HG03432 (cell line): Measurements from ENCODE around the gene SLC38A3.

Source experiments
- ATAC-seq: cut with Tn5 transposase; IDR thresholded peaks from one replicate; pipeline ENCODE4 v1.9.1; 2021; ENCODE audit warnings: mild to moderate bottlenecking, moderate library complexity; ENCODE audit not compliant: unreplicated experiment

SLC38A3 gene

DNA sequence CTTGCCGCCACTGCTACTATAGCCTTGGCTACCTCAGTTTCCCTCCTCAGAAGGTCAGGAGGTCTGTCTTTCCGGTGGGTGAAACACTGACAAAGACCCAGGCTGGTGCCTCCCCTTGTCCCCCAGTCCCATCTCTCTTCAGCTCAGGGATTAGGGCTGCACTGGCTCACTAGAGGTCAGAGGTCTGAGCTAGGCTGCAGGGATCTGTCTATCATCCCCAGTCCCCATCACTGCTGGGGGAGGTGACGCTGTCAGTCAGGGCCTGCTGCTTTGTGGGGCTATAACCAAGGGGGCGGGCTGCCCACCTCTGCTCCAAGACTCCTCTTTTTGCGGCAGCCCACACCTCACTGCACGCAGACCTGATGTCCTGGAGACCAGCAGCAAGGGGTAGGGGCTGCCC, 36.3 kb upstream of the SLC38A3 start:
- ATAC-seq, result no peak

DNA sequence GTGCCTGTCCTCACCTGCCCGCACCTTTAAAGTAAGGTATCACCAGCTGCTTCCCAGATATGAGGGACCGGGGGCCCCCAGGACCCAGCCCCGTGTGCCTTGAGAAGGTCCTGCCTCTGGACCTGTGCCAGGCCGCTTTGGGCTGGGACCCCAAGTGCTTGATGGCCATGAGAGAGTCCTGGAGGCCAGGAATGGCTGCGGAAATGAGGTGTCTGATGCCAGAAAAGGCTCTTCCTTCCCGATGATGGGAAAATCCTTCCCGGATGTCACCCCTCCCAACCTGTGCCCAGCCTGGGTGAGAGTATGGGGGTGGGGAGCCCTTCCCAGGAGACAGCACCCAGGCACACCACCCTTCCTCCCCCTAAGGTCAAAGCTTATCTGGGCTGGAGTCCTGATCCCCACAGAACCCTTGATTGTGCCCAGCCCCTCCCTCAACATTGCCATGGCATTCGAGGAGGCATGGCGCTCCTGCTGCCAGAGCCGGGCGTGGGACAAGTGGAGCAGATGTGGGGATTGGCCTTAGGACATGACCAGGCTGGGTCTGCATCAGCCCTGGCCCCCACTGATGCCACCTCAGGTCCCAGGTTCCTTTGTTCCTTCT, 35.7 kb upstream of the SLC38A3 start:
- ATAC-seq, result no peak

DNA sequence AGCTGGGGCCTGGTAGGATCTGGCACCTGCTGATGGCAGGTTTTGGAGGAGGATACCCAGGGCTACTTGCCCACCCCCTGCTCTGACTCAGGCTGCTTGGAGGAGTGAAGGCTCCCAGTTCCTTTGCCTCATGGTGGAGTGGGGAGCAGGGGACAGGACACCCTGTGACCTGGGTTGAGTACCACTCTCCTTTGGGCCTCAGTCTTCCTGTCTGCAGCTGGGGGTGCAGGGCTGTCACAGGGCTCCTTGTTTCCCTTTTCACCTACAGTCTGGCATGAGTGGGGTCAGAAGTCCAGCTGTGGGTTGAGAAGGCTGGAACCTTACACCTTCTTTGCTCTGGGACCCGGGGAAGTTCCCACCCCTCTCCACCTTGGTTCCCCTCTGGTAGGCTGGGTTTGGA, 35.2 kb upstream of the SLC38A3 start:
- ATAC-seq, result no peak

DNA sequence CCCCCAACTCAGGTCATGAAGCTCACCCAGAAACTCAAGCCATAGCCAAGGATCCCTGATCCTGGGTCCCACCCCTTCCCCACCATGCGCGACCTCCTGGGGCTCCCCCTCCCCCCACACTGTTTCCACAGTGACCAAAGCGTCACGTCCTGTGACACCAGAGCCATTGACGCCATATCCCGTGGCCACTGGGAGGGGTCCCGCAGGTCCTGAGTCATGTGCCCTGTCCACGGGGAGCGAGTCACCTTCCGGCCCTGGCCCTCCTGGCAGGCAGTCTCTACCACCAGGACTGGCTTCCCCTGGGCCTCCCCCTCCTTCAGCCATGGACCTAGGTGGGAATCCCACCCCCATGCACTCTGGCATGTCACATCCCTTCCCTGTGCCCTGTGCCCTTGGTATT, 34.4 kb upstream of the SLC38A3 start:
- ATAC-seq, result no peak

DNA sequence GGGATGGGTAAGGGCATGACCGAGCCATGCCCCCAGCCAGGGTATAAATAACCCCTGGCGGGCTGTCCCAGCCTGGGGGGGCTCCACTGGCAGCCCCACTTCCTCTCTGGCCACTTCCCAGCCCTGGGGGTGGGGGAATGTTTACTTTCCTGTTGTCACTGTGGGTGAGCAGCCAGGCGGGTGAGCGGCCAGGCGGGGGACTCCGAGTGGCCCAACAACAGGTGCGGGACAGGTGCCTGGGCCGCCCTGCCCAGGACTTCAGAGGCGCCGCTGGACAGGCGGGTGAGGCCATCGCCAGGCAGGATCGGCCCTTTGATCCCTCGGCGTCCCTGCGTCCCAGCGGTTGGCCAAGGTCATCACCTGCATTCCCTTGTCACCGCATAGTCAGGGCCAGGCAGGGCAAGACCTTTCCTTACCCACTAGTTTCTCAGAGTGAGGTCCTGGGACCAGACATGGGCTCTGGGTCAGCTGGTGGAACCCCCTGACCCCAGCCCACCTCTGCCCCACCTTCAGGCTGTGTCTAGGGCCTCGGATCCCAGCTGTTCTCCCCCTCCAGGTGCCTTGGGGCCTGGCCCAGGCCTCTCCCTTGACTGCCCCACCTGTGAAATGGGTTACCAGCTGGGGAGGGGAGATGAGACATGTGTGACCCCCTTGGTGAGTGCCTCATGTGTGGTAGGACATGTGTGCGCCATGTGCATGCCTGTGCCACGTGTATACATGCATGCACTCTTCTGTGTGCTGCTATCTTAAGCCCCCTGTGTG, 33.4 kb upstream of the SLC38A3 start:
- ATAC-seq, result no peak

DNA sequence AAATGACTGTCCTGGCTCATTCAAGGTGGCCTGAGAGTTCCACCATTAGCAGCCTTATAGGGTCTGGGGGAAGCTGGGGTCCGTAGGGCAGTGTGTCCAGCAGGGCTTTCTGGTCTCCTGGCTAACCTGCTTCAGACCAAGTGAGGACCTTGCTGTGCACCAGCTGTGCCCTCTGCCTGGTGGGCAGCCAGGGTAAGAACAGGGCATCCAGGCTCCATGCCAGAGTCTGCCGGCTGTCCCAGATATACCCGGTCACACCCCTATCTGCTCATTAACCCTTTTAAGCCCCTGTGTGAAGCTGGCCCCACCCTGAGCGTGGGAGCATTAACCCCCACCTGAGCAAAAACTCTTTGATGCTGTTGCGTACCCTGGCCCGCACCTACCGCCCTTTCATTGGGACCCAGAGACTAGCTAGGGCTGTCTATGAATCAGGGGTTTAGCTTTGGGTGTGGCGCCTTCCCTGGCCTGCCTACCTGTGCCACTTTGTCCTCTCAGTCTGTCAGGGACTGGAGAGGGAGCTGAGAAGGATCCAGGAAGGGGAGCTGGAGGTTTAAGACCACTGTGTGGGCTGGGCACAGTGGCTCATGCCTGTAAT, 32.3 kb upstream of the SLC38A3 start:
- ATAC-seq, result no peak

DNA sequence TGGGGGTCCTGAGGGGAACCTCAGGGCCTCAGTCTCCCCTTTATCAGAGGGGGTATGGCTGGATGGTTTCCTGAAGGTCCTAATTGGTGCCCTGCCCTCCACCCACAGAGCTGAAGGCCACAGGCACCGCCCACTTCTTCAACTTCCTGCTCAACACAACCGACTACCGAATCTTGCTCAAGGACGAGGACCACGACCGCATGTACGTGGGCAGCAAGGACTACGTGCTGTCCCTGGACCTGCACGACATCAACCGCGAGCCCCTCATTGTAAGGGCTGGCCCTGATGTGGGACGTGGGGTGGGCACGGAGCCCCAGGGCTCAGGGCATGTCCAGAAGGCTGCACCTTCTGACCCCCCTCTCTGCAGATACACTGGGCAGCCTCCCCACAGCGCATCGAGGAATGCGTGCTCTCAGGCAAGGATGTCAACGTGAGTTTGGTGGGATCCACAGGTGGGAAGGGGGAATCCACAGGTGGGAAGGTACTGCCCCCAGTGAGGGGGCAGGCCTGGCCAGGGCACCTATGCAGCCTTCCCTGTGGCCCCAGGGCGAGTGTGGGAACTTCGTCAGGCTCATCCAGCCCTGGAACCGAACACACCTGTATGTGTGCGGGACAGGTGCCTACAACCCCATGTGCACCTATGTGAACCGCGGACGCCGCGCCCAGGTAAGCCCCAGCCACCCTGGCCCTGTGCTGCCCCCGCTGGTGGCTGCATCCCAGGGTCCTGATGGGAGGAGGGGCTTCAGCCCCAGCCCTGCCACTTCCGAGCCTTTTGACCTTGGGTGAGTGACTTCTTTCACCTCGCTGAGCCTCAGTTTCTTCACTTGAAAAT, 31.2 kb upstream of the SLC38A3 start:
- no peak for ATAC-seq

DNA sequence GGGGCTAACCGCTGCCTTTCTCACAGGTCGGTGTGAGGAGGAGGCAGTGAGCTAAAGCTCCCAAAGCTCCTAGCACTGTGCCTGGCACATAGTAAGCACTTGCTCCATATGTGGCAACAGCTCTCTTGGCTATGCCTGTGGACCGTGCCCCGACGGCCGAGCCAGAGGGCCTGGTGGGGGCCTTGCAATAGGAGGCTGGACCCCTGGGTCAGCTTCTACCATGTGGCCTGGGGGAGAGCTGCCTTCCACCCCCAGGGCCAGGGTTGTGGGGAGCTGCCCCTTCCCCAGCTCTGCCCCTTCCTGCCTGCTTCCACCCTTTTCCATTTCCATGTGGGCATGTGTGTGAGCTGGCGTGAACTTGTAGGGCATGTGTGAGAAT, 30.6 kb upstream of the SLC38A3 start:
- ATAC-seq, result no peak

DNA sequence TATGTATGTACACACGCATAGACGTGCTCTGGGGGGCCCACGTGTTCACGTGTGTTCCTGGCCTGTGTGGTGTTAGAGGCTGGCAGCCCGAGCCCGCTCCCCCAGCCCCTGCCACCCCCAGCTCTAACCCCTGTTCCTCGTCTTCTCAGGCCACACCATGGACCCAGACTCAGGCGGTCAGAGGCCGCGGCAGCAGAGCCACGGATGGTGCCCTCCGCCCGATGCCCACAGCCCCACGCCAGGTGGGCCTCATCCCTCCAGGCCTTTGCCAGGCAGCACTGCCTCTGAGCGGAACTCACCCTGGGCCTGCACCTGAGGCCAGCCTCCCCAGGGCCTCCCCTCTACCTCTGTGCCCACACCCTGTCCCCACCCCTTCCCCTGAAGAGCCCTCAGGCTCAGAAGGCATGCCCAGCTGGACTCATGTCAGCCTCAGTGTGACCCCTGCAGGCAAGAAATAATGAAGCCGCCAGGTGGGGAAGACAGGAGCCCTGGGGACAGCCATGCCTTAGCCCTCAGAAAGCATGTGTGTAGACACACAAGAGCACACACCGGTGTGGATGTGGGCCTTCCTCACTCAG, 30.0 kb upstream of the SLC38A3 start:
- ATAC-seq, result no peak

DNA sequence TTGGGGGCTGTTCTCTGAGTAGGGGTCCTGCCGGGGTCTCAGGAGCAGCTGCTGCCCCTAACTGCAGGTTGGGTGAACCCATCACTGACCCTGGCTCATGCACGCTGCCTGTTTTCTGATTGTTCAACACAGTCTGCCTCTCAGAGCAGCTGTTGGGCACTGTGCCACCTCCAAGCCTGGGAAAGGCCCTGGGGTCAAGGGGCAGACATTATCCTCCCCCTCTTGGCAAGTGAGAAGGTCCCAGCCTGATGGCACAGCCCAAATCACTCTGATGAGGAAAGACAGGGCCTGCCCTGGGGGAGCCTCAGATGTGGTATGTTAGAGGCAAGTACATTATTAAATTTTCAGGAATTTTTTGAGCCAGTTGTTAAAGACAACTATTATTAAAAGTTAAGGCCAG, 27.7 kb upstream of the SLC38A3 start:
- no peak for ATAC-seq

DNA sequence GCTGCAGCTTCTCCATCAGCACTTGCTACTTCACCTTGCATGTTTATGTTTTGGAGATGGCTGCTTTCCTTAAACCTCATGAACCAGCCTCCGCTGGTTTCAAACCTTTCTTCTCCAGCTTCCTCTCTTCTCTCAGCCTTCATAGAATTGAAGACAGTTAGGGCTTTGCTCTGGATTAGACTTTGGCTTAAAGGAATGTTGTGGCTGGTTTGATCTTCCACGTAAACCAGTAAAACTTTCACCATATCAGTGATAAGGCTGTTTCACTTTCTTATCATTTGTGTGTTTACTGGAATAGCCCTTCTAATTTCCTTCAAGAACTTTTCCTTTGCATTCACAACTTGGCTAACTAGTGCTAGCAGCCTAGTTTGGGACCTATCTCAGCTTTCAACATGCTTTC, 25.4 kb upstream of the SLC38A3 start:
- ATAC-seq, result no peak

DNA sequence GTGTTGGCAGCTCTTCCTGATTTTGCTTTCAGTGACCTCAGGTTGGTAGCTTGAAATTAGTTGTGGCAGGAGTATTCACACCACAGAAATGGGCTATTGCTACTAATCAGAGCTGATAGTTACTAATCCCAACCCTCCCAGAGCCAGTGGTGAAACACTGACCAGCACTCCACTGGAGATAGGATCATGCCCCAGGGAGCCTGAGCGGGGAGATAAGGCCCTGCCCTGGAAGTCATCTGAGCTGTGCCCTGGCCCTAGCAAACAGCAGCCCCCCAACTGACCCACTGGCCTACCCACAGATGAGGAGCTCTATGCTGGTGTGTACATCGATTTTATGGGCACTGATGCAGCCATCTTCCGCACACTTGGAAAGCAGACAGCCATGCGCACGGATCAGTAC, 23.1 kb upstream of the SLC38A3 start:
- ATAC-seq, result no peak

DNA sequence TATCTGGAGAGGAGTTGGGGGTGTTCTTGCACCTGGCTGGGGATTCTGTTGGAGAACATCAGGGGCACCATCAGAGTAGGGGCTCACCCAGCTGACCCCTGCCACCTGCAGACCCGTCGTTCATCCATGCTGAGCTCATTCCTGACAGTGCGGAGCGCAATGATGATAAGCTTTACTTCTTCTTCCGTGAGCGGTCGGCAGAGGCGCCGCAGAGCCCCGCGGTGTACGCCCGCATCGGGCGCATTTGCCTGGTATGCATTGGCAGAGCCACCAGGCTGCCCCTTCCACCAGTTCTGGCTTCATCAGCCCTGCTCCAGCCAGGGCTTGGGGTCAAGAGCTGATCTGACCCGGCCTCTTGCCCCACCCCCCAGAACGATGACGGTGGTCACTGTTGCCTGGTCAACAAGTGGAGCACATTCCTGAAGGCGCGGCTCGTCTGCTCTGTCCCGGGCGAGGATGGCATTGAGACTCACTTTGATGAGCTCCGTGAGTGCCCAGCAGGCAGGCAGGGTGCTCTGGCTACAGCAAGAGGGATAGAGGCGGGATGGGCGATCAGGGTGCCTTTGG, 22.5 kb upstream of the SLC38A3 start:
- ATAC-seq, result no peak

DNA sequence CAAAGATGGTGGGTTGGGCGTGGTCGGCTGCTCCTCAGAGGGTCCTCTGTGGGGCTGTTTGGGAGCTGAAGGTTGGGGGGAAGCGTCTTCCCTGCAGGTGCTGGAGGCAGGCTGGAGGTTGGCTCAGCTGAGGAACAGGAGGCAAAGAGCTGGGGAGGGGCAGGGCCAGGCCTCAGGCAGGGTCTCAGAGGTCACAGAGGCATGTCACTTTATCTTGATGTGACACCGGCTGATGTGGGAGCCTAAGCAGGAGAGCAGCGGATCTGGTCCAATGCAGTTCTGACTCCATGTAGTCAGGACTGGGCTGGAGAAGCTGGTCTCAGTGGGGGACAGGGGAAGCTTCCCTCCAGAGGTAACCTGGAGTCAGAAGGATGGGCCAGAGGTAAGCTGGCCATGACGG, 21.3 kb upstream of the SLC38A3 start:
- no peak for ATAC-seq

DNA sequence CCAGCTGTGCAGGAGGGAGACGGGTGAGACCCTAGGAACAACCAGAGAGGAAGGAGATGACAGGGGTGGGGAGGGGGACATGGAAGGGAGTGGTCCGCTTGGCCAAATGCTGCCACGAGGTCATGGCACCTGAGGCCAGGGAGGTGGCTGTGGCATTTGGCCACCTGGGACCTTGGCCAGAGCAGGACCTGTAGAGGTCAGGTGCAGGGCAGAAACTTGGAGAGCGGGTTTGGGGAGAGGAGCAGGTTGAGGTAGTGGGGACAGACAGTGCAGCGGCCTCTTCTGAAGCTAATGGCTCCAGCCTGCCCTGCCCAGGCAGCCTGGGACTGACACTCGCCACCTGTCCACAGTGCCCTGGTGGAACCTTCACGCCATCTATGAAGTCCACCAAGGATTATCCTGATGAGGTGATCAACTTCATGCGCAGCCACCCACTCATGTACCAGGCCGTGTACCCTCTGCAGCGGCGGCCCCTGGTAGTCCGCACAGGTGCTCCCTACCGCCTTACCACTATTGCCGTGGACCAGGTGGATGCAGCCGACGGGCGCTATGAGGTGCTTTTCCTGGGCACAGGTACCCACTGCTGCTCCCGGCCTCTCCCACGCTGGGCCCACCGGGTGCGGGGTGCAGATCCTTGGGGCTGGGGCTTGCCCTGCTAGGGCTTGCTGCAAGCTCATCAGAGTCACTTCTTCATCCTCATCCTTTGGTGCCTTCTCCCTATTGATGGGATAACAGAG, 20.7 kb upstream of the SLC38A3 start:
- no peak for ATAC-seq

DNA sequence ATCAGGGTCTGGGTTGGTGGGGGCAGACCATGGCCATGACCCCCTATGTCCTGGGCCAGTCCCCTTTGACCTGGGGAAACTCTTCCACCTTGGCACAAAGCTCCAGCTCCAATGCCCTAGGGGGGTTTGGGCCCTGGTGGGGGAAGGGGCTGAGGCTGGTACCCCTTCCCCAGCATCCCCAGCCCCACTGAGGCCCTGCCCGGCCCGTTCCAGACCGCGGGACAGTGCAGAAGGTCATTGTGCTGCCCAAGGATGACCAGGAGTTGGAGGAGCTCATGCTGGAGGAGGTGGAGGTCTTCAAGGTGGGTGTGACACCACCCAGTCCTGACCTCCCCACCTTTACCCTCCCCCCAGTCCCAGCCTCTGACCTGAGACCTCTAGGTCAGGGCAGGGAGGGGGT, 19.8 kb upstream of the SLC38A3 start:
- ATAC-seq, result no peak

DNA sequence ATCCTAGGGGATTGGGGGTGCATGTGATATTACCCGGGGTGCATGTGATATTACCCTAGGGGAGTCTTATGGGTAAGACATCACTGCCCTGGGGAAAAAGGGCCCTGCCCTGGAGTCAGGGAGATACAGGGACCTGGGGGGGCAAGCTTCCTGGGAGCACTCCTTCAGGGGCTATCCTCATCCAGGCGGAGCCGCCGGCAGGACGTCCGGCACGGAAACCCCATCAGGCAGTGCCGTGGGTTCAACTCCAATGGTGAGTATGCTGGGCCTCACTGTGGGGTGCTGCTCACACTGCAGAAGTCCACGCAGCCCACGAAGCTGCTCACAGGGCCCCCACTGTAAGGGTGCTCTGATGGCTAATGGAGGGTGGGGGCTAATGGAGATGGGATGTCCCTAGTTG, 19.0 kb upstream of the SLC38A3 start:
- no peak for ATAC-seq

DNA sequence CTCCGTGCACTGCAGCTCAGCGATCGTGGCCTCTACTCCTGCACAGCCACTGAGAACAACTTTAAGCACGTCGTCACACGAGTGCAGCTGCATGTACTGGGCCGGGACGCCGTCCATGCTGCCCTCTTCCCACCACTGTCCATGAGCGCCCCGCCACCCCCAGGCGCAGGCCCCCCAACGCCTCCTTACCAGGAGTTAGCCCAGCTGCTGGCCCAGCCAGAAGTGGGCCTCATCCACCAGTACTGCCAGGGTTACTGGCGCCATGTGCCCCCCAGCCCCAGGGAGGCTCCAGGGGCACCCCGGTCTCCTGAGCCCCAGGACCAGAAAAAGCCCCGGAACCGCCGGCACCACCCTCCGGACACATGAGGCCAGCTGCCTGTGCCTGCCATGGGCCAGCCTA, 17.3 kb upstream of the SLC38A3 start:
- no peak for ATAC-seq

DNA sequence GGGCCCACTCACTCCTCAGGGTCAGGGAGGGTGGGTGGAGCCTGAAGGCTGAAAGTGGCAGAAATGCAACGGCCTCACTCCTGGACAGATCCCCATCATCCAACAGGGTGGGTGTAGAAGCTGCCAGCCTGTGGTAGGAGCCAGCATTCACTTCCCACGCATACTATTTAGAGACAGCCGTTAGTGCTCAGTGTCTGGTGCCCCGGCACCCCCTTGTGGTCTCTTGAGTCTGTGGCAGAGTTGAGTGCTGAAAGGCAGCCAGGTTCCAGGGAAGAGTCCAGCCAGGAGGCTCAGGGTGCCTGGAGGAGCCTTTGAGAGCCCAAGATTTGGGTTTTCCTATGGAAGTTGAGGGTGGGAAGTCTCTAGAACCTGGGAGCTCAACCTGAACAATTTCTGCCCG, 15.8 kb upstream of the SLC38A3 start:
- ATAC-seq, result no peak

DNA sequence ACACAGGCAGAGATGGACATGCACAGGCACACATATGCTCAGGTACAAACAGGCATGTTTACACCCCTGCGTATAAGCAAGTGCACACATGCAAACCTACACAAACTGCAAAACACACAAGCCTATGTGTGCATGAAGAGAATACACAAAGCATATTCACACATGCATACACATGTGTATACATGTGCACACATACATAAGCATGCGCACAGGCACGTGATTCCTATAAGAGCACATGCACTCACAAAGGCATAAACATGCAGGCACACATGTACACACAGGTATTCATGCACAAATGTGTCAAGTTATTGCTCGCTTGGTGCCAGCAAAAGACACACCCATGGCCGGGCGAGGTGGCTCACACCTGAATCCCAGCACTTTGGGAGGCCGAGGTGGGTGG, 15.1 kb upstream of the SLC38A3 start:
- ATAC-seq, result no peak
